IMR-90 (cell line): ENCODE measurements around the gene ADAMTS12. TPM values are rescaled to one million over a fixed set of nuclear protein-coding genes. Genes with fewer than 3 reads are reported as not detected.

Source experiments
- ATAC-seq: fragments of 200-7000 bp; cut with Tn5 transposase; 2 replicates; pipeline ENCODE4 v1.9.1; 2020; ENCODE audit warnings: low read depth, mild to moderate bottlenecking, moderate library complexity
- BruUV-seq: library from RNA; stranded (reverse); fragments of 400-500 nt; replicated peaks from 2 replicates; lab custom pipeline; 2021; lab: Mats Ljungman, UMichigan
- CTCF ChIA-PET: fragments of 300-600 bp; formaldehyde crosslinking; extraction: SDS; loops from one replicate; lab custom pipeline; 2021; ENCODE audit warnings: antibody characterized with exemption; lab: Yijun Ruan, JAX
- POLR2A ChIA-PET: fragments of 300-600 bp; sonication (Branson Sonifier 250); formaldehyde crosslinking; loops from one replicate; lab custom pipeline; 2022; ENCODE audit warnings: antibody characterized with exemption; ENCODE audit not compliant: unreplicated experiment; lab: Charles Lee
- DNase-seq: peaks from one replicate; pipeline ENCODE4 v3.0.0; 2013
- H2AFZ ChIP-seq: replicated peaks from 2 replicates; pipeline ENCODE3; 2013; ENCODE audit warnings: low read length, mild to moderate bottlenecking; ENCODE audit not compliant: poor library complexity
- H2AK5ac ChIP-seq: 2 replicates; pipeline ENCODE4 v1.6.1; 2013; ENCODE audit warnings: low read depth, low read length, inconsistent platforms
- H2AK9ac ChIP-seq: replicated peaks from 2 replicates; pipeline ENCODE3; 2013; ENCODE audit warnings: mild to moderate bottlenecking, low read depth, low read length, moderate library complexity; ENCODE audit not compliant: poor library complexity
- H2BK120ac ChIP-seq: 2 replicates; pipeline ENCODE4 v1.6.1; 2013; ENCODE audit warnings: low read depth, low read length, inconsistent platforms
- H2BK15ac ChIP-seq: 3 replicates; pipeline ENCODE4 v1.6.1; 2013; ENCODE audit warnings: low read depth, low read length, inconsistent platforms
- H2BK20ac ChIP-seq: 2 replicates; pipeline ENCODE4 v1.6.1; 2013; ENCODE audit warnings: low read depth, mild to moderate bottlenecking, inconsistent platforms, low read length, moderate library complexity
- H2BK5ac ChIP-seq: 2 replicates; pipeline ENCODE4 v1.6.1; 2013; ENCODE audit warnings: mild to moderate bottlenecking, low read depth, low read length, inconsistent platforms; ENCODE audit not compliant: poor library complexity, severe bottlenecking
- H3K14ac ChIP-seq: replicated peaks from 2 replicates; pipeline ENCODE4 v1.6.1; 2013; ENCODE audit warnings: low read depth, low read length, inconsistent platforms
- H3K18ac ChIP-seq: 2 replicates; pipeline ENCODE4 v1.6.1; 2013; ENCODE audit warnings: low read depth, low read length, control low read depth
- H3K23ac ChIP-seq: 2 replicates; pipeline ENCODE4 v1.6.1; 2013; ENCODE audit warnings: low read depth, low read length, inconsistent platforms
- H3K27ac ChIP-seq: 2 replicates; pipeline ENCODE4 v1.5.1; 2013; ENCODE audit warnings: mild to moderate bottlenecking, control low read depth, low read length; ENCODE audit not compliant: insufficient read depth
- H3K27me3 ChIP-seq: 2 replicates; pipeline ENCODE4 v1.6.1; 2013; ENCODE audit warnings: low read length; ENCODE audit not compliant: control insufficient read depth, insufficient read depth
- H3K36me3 ChIP-seq: 2 replicates; pipeline ENCODE4 v1.6.1; 2013; ENCODE audit warnings: low read length, mixed read lengths; ENCODE audit not compliant: control insufficient read depth, insufficient read depth
- H3K4ac ChIP-seq: 2 replicates; pipeline ENCODE4 v1.6.1; 2013; ENCODE audit warnings: low read depth, low read length, inconsistent platforms
- H3K4me1 ChIP-seq: 2 replicates; pipeline ENCODE4 v1.6.1; 2013; ENCODE audit warnings: low read length, mixed read lengths; ENCODE audit not compliant: control insufficient read depth, insufficient read depth
- H3K4me2 ChIP-seq: 2 replicates; pipeline ENCODE4 v1.6.1; 2013; ENCODE audit warnings: low read depth, mild to moderate bottlenecking, control low read depth, low read length, moderate library complexity
- H3K4me3 ChIP-seq: 2 replicates; pipeline ENCODE4 v1.5.1; 2013; ENCODE audit warnings: low read depth, mild to moderate bottlenecking, control low read depth, low read length, moderate library complexity; ENCODE audit not compliant: insufficient read depth
- H3K56ac ChIP-seq: 2 replicates; pipeline ENCODE4 v1.6.1; 2013; ENCODE audit warnings: low read length, inconsistent platforms; ENCODE audit not compliant: insufficient read depth; ENCODE audit errors: extremely low read depth
- H3K79me1 ChIP-seq, 2 experiments: 2 replicates each; pipeline ENCODE4 v1.6.1; 2013; ENCODE audit warnings: low read length in 2 of 2, inconsistent platforms in 1 of 2, low read depth in 1 of 2
- H3K9ac ChIP-seq: 2 replicates; pipeline ENCODE4 v1.6.1; 2013; ENCODE audit warnings: low read depth, low read length, control low read depth
- H3K9me1 ChIP-seq: 2 replicates; pipeline ENCODE4 v1.6.1; 2013; ENCODE audit warnings: low read length, inconsistent platforms; ENCODE audit not compliant: insufficient read depth
- H3K9me3 ChIP-seq: 2 replicates; pipeline ENCODE4 v1.6.1; 2013; ENCODE audit warnings: low read length; ENCODE audit not compliant: control insufficient read depth, insufficient read depth
- H4K20me1 ChIP-seq: 2 replicates; pipeline ENCODE4 v1.6.1; 2013; ENCODE audit warnings: low read length, inconsistent platforms; ENCODE audit not compliant: insufficient read depth
- H4K5ac ChIP-seq: 2 replicates; pipeline ENCODE4 v1.6.1; 2013; ENCODE audit warnings: mild to moderate bottlenecking, low read depth, low read length, control low read depth
- H4K8ac ChIP-seq, 2 experiments: 2 replicates each; pipeline ENCODE4 v1.6.1; 2013; ENCODE audit warnings: low read depth in 2 of 2, low read length in 2 of 2, control low read depth in 1 of 2, inconsistent platforms in 1 of 2
- H4K91ac ChIP-seq: 2 replicates; pipeline ENCODE4 v1.6.1; 2013; ENCODE audit warnings: low read depth, low read length, inconsistent platforms; ENCODE audit not compliant: insufficient read depth
- BHLHE40 ChIP-seq: fragments of 150-350 bp; IDR thresholded peaks from 2 replicates; pipeline ENCODE4 v1.6.1; 2016; ENCODE audit warnings: mild to moderate bottlenecking, low read depth, low read length
- CEBPB ChIP-seq: IDR thresholded peaks from 2 replicates; pipeline ENCODE4 v1.6.1; 2012; ENCODE audit warnings: low read depth, low read length, improper control_type of control experiment
- CHD1 ChIP-seq: IDR thresholded peaks from 2 replicates; pipeline ENCODE4 v1.6.1; 2012; ENCODE audit warnings: low read depth, low read length, improper control_type of control experiment
- CTCF ChIP-seq: conservative IDR thresholded peaks from 2 replicates; pipeline ENCODE4 v1.5.1; 2012; ENCODE audit warnings: mild to moderate bottlenecking, low read depth, low read length, improper control_type of control experiment
- ELK1 ChIP-seq: fragments of 150-350 bp; IDR thresholded peaks from 2 replicates; pipeline ENCODE4 v1.6.1; 2016; ENCODE audit warnings: low read depth, mild to moderate bottlenecking, low read length, moderate library complexity, borderline replicate concordance
- FOS ChIP-seq: fragments of 150-350 bp; IDR thresholded peaks from 2 replicates; pipeline ENCODE4 v1.6.1; 2016; ENCODE audit warnings: low read depth, low read length
- MAFK ChIP-seq: IDR thresholded peaks from 2 replicates; pipeline ENCODE4 v1.6.1; 2012; ENCODE audit warnings: low read depth, low read length, improper control_type of control experiment
- MAZ ChIP-seq: IDR thresholded peaks from 2 replicates; pipeline ENCODE4 v1.6.1; 2012; ENCODE audit warnings: low read depth, mild to moderate bottlenecking, low read length, improper control_type of control experiment, moderate library complexity, borderline replicate concordance
- MXI1 ChIP-seq: IDR thresholded peaks from 2 replicates; pipeline ENCODE4 v1.6.1; 2012; ENCODE audit warnings: low read depth, mild to moderate bottlenecking, low read length, moderate library complexity, borderline replicate concordance
- NFE2L2 ChIP-seq: fragments of 150-350 bp; IDR thresholded peaks from 2 replicates; pipeline ENCODE4 v1.6.1; 2016; ENCODE audit warnings: low read depth, mild to moderate bottlenecking, low read length
- POLR2A ChIP-seq: IDR thresholded peaks from 2 replicates; pipeline ENCODE4 v1.6.1; 2012; ENCODE audit warnings: mild to moderate bottlenecking, low read depth, low read length
- RAD21 ChIP-seq: IDR thresholded peaks from 2 replicates; pipeline ENCODE4 v1.6.1; 2012; ENCODE audit warnings: low read length, improper control_type of control experiment
- RCOR1 ChIP-seq: IDR thresholded peaks from 2 replicates; pipeline ENCODE4 v1.6.1; 2012; ENCODE audit warnings: mild to moderate bottlenecking, low read length, improper control_type of control experiment; ENCODE audit not compliant: insufficient replicate concordance
- RFX5 ChIP-seq: IDR thresholded peaks from 2 replicates; pipeline ENCODE4 v1.8.0; 2012; ENCODE audit warnings: low read depth, mild to moderate bottlenecking, low read length, moderate library complexity
- SMC3 ChIP-seq: fragments of 150-350 bp; IDR thresholded peaks from 2 replicates; pipeline ENCODE4 v1.6.1; 2016; ENCODE audit warnings: low read depth, mild to moderate bottlenecking, antibody characterized with exemption, low read length, moderate library complexity
- USF2 ChIP-seq: fragments of 150-350 bp; IDR thresholded peaks from 2 replicates; pipeline ENCODE4 v1.6.1; 2017; ENCODE audit warnings: mild to moderate bottlenecking, antibody characterized with exemption, low read length, low read depth
- WGBS, 2 experiments: methylation state at CpG; one replicate each; pipeline versions ENCODE4 v1.1.5 to v1.1.7; 2013; ENCODE audit warnings: missing lambda C conversion rate in 2 of 2; ENCODE audit not compliant: insufficient read length in 1 of 2; ENCODE audit errors: extremely low coverage in 2 of 2; 5-methylcytosine and 5-hydroxymethylcytosine counted together
- dilution Hi-C: fragments of 300-500 bp; cut with HindIII; formaldehyde crosslinking; loops from one replicate; pipeline ENCODE4 v1.14.3; 2018; ENCODE audit warnings: low sequenced_read_pairs; ENCODE audit not compliant: unreplicated experiment
- in situ Hi-C: fragments of 300-500 bp; cut with MboI; formaldehyde crosslinking; loops from 3 replicates; pipeline ENCODE4 v1.14.3; 2019; ENCODE audit warnings: low sequenced_read_pairs, inconsistent platforms, mixed read lengths
- intact Hi-C: fragments of 100-400 bp; cut with micrococcal nuclease; formaldehyde crosslinking; loops from 2 replicates; pipeline ENCODE4 v1.10.0; 2022
- polyA plus RNA-seq, 3 experiments: library from polyadenylated mRNA; depleted of rRNA; stranded (reverse); fragments of >200 nt; gene quantifications; 2 replicates each; pipeline ENCODE4 v1.2.3, GENCODE V29; 2012; ENCODE audit warnings: low replicate concordance in 1 of 3
- total RNA-seq: library from RNA; depleted of rRNA; stranded (reverse); fragments of >200 nt; gene quantifications from 2 replicates; pipeline ENCODE4 v1.2.3, GENCODE V29; 2012

The ADAMTS12 gene
- total and polyA plus RNA-seq, 2 of the 4 experiments (the other 2 are of a cell fraction): 27.3 to 51.3 TPM

- Histone ChIP-seq H3K4me1 (peaks cover 11% of the 10 kb centered on the region), H3K23ac (peak overlapping the region; percentile 49; the same call in 1 of the 2 replicates), H3K36me3 (no peaks in the 10 kb centered on the region), H2BK5ac (no peak overlapping the region), H2AK9ac (no peak overlapping the region), H4K8ac (peak overlapping the region in 1 of 2 experiments; percentile 28; a peak in 1 of 4 replicates), H3K9me1 (peaks cover 15% of the 10 kb centered on the region), H3K4ac (peak overlapping the region; percentile 30), H2AFZ (no peak overlapping the region), H2BK15ac (peak overlapping the region; percentile 80; the same call in 1 of the 3 replicates), H3K14ac (peak overlapping the region; percentile 43), H3K18ac (peak overlapping the region; percentile 63; the same call in 1 of the 2 replicates), H3K27me3 (no peaks in the 10 kb centered on the region), H4K91ac (peak overlapping the region; percentile 37), H3K9me3 (no peaks in the 10 kb centered on the region), H2AK5ac (peak overlapping the region; percentile 95), H4K5ac (no peak overlapping the region), H2BK120ac (peak overlapping the region; percentile 30), H3K4me3 (no peak overlapping the region), H2BK20ac (peak overlapping the region; percentile 43; the same call in 1 of the 2 replicates), H3K79me1 (peaks cover 10 to 39% of the 10 kb centered on the region in 2 experiments; a peak in 3 of 4 replicates), H4K20me1 (peaks cover 4% of the 10 kb centered on the region; the same call in 1 of the 2 replicates), H3K9ac (no peak overlapping the region), H3K4me2 (peak overlapping the region; percentile 50; the same call in 1 of the 2 replicates), H3K27ac (no peak overlapping the region), H3K56ac (no peak overlapping the region)
- intact Hi-C loops (no loop called here), in situ Hi-C loops (no loop called here), dilution Hi-C loops (no loop called here)
- no peak for TF ChIP-seq MAZ
- no peak for TF ChIP-seq CHD1
- no peak for TF ChIP-seq MAFK
- TF ChIP-seq MXI1: no peak
- no peak for TF ChIP-seq CEBPB
- no peak for TF ChIP-seq NFE2L2
- TF ChIP-seq SMC3: no peak
- TF ChIP-seq CTCF: no peak
- no peak for TF ChIP-seq BHLHE40
- no peak for TF ChIP-seq FOS
- TF ChIP-seq ELK1: no peak
- no peak for TF ChIP-seq RCOR1
- no peak for TF ChIP-seq RAD21
- TF ChIP-seq USF2: no peak
- TF ChIP-seq POLR2A: no peak
- TF ChIP-seq RFX5: no peak
- DNase-seq: peak; percentile 80
- no TSS peak for BruUV-seq
- CTCF ChIA-PET: interaction anchor here (0.5 to 1.2 kb wide), 3 partner anchors 46 to 197 kb away, joined by 3 to 4 read pairs (median 4); no protein-coding TSS in a partner anchor
- no CpG with 5 or more reads among the region's 2 CpGs for WGBS, 2 experiments
- POLR2A ChIA-PET: no interaction called here
- peak; percentile 57 for ATAC-seq
Measured at GRCh38 chr5:33772380-33772897, 119.4 kb downstream of the ADAMTS12 start.
